GM12878 (cell line): ENCODE data around the gene TRIM46. TPM values are rescaled to one million over a fixed set of nuclear protein-coding genes. Genes with fewer than 3 reads are reported as not detected.

Experiments used
- CBFB ChIP-seq: IDR thresholded peaks from 2 replicates; pipeline ENCODE4 v1.6.1; 2016; ENCODE audit warnings: antibody characterized with exemption, low read depth
- CHD2 ChIP-seq: IDR thresholded peaks from 2 replicates; pipeline ENCODE4 v1.6.1; 2011; ENCODE audit warnings: low read depth, low read length, improper control_type of control experiment, borderline replicate concordance
- DPF2 ChIP-seq: fragments of 450-650 bp; IDR thresholded peaks from 2 replicates; pipeline ENCODE4 v1.6.1; 2017; ENCODE audit warnings: mild to moderate bottlenecking
- GATAD2B ChIP-seq: fragments of 450-650 bp; conservative IDR thresholded peaks from 2 replicates; pipeline ENCODE4 v1.6.1; 2017; ENCODE audit warnings: low read depth, mild to moderate bottlenecking, moderate library complexity
- IKZF1 ChIP-seq: fragments of 450-650 bp; conservative IDR thresholded peaks from 2 replicates; pipeline ENCODE4 v1.6.1; 2017; ENCODE audit warnings: antibody characterized with exemption, mild to moderate bottlenecking
- IRF4 ChIP-seq: IDR thresholded peaks from 2 replicates; pipeline ENCODE4 v1.6.1; 2011; ENCODE audit warnings: low read depth, low read length
- JUNB ChIP-seq: IDR thresholded peaks from 2 replicates; pipeline ENCODE4 v1.6.1; 2016; ENCODE audit warnings: antibody characterized with exemption, mild to moderate bottlenecking
- KAT2A ChIP-seq: conservative IDR thresholded peaks from 2 replicates; pipeline ENCODE4 v1.6.1; 2011; ENCODE audit warnings: low read depth, low read length; ENCODE audit not compliant: control insufficient read depth
- MEF2A ChIP-seq: IDR thresholded peaks from 2 replicates; pipeline ENCODE4 v1.6.1; 2011; ENCODE audit warnings: low read depth, mild to moderate bottlenecking, low read length, moderate library complexity; ENCODE audit not compliant: insufficient read depth
- MTA2 ChIP-seq: fragments of 450-650 bp; IDR thresholded peaks from 2 replicates; pipeline ENCODE4 v1.6.1; 2016; ENCODE audit warnings: low read depth, mild to moderate bottlenecking, moderate library complexity
- NFIC ChIP-seq: IDR thresholded peaks from 2 replicates; pipeline ENCODE4 v1.6.1; 2012; ENCODE audit warnings: low read depth, mild to moderate bottlenecking, inconsistent platforms, low read length, moderate library complexity
- RAD21 ChIP-seq: IDR thresholded peaks from 2 replicates; pipeline ENCODE4 v1.6.1; 2011; ENCODE audit warnings: mild to moderate bottlenecking, low read depth, low read length, moderate library complexity; ENCODE audit not compliant: insufficient read depth
- RFX5 ChIP-seq: IDR thresholded peaks from 2 replicates; pipeline ENCODE4 v1.6.1; 2011; ENCODE audit warnings: low read depth, low read length, improper control_type of control experiment
- SMAD1 ChIP-seq: fragments of 450-650 bp; IDR thresholded peaks from 2 replicates; pipeline ENCODE4 v1.6.1; 2018; ENCODE audit warnings: mild to moderate bottlenecking, low read depth; ENCODE audit not compliant: partially characterized antibody
- SMARCA5 ChIP-seq: fragments of 450-650 bp; IDR thresholded peaks from 2 replicates; pipeline ENCODE4 v1.6.1; 2017; ENCODE audit warnings: mild to moderate bottlenecking
- SMC3 ChIP-seq: IDR thresholded peaks from 2 replicates; pipeline ENCODE4 v1.6.1; 2011; ENCODE audit warnings: low read length, improper control_type of control experiment, borderline replicate concordance
- SREBF1 ChIP-seq: IDR thresholded peaks from 2 replicates; pipeline ENCODE4 v1.6.1; 2012; ENCODE audit warnings: mild to moderate bottlenecking, low read length
- ZNF207 ChIP-seq: fragments of 450-650 bp; IDR thresholded peaks from 2 replicates; pipeline ENCODE4 v1.6.1; 2014; ENCODE audit warnings: antibody characterized with exemption, mild to moderate bottlenecking, borderline replicate concordance
- ZNF217 ChIP-seq: fragments of 450-650 bp; IDR thresholded peaks from 2 replicates; pipeline ENCODE4 v1.6.1; 2017; ENCODE audit warnings: antibody characterized with exemption, mild to moderate bottlenecking
- polyA plus RNA-seq, 11 experiments: library from polyadenylated mRNA; depleted of rRNA in 4 of 11; unstranded in 6 of 11; stranded (reverse) in 5 of 11; fragments of >200 nt; fragmentation: Nextera tagmentation in 4 of 11; fragmentation: Illumina TruSeq in 1 of 11; extraction: Ambion mirVana in 4 of 11; extraction: Trizol in 1 of 11; gene quantifications; 1 replicate in 1 of 11; 2 replicates in 10 of 11; pipeline versions ENCODE4 v1.2.1 to v1.2.3, GENCODE V29; 2011 to 2016; ENCODE audit warnings: inconsistent platforms in 2 of 11, missing spikeins in 2 of 11, low read depth in 1 of 11
- total RNA-seq, 4 experiments: library from RNA; depleted of rRNA in 3 of 4; stranded (reverse); fragments of >200 nt in 3 of 4; fragmentation: Illumina TruSeq in 1 of 4; extraction: Trizol in 1 of 4; gene quantifications; 2 replicates each; pipeline versions ENCODE4 v1.2.1 to v1.2.3, GENCODE V29; 2013 to 2021
- TF ChIP-seq, protein P1 (sequence below), 3 experiments: IDR thresholded peaks in 2 of 3; conservative IDR thresholded peaks in 1 of 3; 2 replicates each; pipeline ENCODE4 v1.5.1; 2011; ENCODE audit warnings: low read depth in 3 of 3, low read length in 3 of 3, mild to moderate bottlenecking in 3 of 3, control low read depth in 2 of 3, moderate library complexity in 2 of 3, inconsistent platforms in 1 of 3, mixed read lengths in 1 of 3; ENCODE audit not compliant: control insufficient read depth in 2 of 3, insufficient read depth in 1 of 3; ENCODE audit errors: extremely low read depth in 1 of 3
- TF ChIP-seq, protein P2 (sequence below): IDR thresholded peaks from 2 replicates; pipeline ENCODE4 v1.6.1; 2012; ENCODE audit warnings: low read depth, low read length, improper control_type of control experiment
- TF ChIP-seq, protein P3 (sequence below): fragments of 450-650 bp; IDR thresholded peaks from 2 replicates; pipeline ENCODE4 v1.6.1; 2017; ENCODE audit warnings: low read depth, mild to moderate bottlenecking, moderate library complexity
- TF ChIP-seq, protein P4 (sequence below): IDR thresholded peaks from 2 replicates; pipeline ENCODE4 v1.6.1; 2011; ENCODE audit warnings: mild to moderate bottlenecking, low read depth, low read length, moderate library complexity; ENCODE audit not compliant: insufficient replicate concordance
- TF ChIP-seq, protein P5 (sequence below): IDR thresholded peaks from 2 replicates; pipeline ENCODE4 v1.6.1; 2011; ENCODE audit warnings: borderline replicate concordance, low read depth, mild to moderate bottlenecking, moderate library complexity, mixed read lengths, low read length; ENCODE audit not compliant: insufficient read depth; ENCODE audit errors: extremely low read length

The TRIM46 gene
- total and polyA plus RNA-seq, 10 of the 15 experiments (the other 5 are each of a cell fraction or from before 2014, with no cell fraction given): 0.08 to 3.1 (median 0.97) TPM

DNA sequence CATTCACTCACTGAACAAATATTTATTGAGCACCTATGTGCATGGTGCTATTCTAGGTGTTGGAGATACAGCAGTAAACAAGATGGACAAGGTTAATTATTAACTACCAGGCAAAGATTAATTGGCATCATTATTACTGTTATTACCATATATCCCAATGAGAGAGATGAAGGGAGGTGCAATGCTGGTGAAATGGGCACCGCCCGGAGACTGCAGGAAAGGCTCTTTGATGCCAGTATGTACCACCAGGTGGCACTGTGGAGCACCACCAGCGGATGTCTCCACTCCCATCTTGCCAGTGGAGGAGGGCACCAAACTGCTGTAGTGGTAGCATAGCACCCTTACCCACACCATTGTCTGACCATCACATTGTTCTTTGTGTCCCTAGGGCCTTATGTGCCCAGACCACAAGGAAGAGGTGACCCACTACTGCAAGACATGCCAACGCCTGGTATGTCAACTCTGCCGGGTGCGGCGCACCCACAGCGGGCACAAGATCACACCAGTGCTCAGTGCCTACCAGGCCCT is 3.0 kb downstream of the TRIM46 start (continued):
- TF ChIP-seq, protein P1, sequence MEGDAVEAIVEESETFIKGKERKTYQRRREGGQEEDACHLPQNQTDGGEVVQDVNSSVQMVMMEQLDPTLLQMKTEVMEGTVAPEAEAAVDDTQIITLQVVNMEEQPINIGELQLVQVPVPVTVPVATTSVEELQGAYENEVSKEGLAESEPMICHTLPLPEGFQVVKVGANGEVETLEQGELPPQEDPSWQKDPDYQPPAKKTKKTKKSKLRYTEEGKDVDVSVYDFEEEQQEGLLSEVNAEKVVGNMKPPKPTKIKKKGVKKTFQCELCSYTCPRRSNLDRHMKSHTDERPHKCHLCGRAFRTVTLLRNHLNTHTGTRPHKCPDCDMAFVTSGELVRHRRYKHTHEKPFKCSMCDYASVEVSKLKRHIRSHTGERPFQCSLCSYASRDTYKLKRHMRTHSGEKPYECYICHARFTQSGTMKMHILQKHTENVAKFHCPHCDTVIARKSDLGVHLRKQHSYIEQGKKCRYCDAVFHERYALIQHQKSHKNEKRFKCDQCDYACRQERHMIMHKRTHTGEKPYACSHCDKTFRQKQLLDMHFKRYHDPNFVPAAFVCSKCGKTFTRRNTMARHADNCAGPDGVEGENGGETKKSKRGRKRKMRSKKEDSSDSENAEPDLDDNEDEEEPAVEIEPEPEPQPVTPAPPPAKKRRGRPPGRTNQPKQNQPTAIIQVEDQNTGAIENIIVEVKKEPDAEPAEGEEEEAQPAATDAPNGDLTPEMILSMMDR (IDR thresholded peaks at IDR 0.05 in 2 of 3, conservative IDR thresholded peaks at IDR 0.05 in 1 of 3; ENCODE audit: control insufficient read depth in 2 of 3, extremely low read depth in 1 of 3, insufficient read depth in 1 of 3, low read depth in 3 of 3, low read length in 3 of 3): peak; percentile 93; a peak in 5 of 6 replicates
- peak; percentile 69 for TF ChIP-seq GATAD2B
- no peak for TF ChIP-seq KAT2A
- peak; percentile 52; the same call in 1 of the 2 replicates for TF ChIP-seq IRF4
- TF ChIP-seq, protein P2, sequence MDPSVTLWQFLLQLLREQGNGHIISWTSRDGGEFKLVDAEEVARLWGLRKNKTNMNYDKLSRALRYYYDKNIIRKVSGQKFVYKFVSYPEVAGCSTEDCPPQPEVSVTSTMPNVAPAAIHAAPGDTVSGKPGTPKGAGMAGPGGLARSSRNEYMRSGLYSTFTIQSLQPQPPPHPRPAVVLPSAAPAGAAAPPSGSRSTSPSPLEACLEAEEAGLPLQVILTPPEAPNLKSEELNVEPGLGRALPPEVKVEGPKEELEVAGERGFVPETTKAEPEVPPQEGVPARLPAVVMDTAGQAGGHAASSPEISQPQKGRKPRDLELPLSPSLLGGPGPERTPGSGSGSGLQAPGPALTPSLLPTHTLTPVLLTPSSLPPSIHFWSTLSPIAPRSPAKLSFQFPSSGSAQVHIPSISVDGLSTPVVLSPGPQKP: no peak
- TF ChIP-seq ZNF207: no peak
- no peak for TF ChIP-seq CBFB
- TF ChIP-seq SMARCA5: peak; percentile 77; the same call in 1 of the 2 replicates
- peak; percentile 46 for TF ChIP-seq MTA2
- TF ChIP-seq, protein P3, sequence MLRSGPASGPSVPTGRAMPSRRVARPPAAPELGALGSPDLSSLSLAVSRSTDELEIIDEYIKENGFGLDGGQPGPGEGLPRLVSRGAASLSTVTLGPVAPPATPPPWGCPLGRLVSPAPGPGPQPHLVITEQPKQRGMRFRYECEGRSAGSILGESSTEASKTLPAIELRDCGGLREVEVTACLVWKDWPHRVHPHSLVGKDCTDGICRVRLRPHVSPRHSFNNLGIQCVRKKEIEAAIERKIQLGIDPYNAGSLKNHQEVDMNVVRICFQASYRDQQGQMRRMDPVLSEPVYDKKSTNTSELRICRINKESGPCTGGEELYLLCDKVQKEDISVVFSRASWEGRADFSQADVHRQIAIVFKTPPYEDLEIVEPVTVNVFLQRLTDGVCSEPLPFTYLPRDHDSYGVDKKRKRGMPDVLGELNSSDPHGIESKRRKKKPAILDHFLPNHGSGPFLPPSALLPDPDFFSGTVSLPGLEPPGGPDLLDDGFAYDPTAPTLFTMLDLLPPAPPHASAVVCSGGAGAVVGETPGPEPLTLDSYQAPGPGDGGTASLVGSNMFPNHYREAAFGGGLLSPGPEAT: no peak
- TF ChIP-seq SMAD1: no peak
- TF ChIP-seq RFX5: no peak
- TF ChIP-seq, protein P4, sequence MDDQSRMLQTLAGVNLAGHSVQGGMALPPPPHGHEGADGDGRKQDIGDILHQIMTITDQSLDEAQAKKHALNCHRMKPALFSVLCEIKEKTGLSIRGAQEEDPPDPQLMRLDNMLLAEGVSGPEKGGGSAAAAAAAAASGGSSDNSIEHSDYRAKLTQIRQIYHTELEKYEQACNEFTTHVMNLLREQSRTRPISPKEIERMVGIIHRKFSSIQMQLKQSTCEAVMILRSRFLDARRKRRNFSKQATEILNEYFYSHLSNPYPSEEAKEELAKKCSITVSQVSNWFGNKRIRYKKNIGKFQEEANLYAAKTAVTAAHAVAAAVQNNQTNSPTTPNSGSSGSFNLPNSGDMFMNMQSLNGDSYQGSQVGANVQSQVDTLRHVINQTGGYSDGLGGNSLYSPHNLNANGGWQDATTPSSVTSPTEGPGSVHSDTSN: no peak
- TF ChIP-seq RAD21: peak; percentile 52
- no peak for TF ChIP-seq DPF2
- TF ChIP-seq, protein P5, sequence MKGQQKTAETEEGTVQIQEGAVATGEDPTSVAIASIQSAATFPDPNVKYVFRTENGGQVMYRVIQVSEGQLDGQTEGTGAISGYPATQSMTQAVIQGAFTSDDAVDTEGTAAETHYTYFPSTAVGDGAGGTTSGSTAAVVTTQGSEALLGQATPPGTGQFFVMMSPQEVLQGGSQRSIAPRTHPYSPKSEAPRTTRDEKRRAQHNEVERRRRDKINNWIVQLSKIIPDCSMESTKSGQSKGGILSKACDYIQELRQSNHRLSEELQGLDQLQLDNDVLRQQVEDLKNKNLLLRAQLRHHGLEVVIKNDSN: no peak
- no peak for TF ChIP-seq CHD2
- no peak for TF ChIP-seq JUNB
- no peak for TF ChIP-seq MEF2A
- TF ChIP-seq NFIC: no peak
- TF ChIP-seq SREBF1: no peak
- TF ChIP-seq IKZF1: 0 out of 2 replicates have a peak, but pooled peaks have one; percentile 15
- no peak for TF ChIP-seq ZNF217
- peak; percentile 79 for TF ChIP-seq SMC3
